Activated naive CD4-positive, alpha-beta T cell treated with anti-CD3 and anti-CD28 coated beads, Interleukin-2, amount 50 U/mL, for 72 hours (primary cell): ENCODE results near the gene RNF41. TPM values are rescaled to one million over a fixed set of nuclear protein-coding genes. Genes with fewer than 3 reads are reported as not detected.

ENCODE experiments used
- ATAC-seq, 2 donors: fragments of 150-1000 bp; cut with Tn5 transposase; 2 replicates each; pipeline ENCODE4 v1.10.0; 2021; ENCODE audit warnings: mild to moderate bottlenecking in 2 of 2, moderate library complexity in 2 of 2
- DNase-seq, 2 donors: peaks; one replicate each; pipeline ENCODE4 v3.0.0; 2021 to 2022; ENCODE audit warnings: low spot score in 2 of 2
- H3K27ac Mint-ChIP-seq, 2 donors: one replicate each; pipeline ENCODE4 v1.8.0; 2022; ENCODE audit warnings: mild to moderate bottlenecking in 2 of 2, mixed read lengths in 2 of 2
- H3K36me3 Mint-ChIP-seq, 2 donors: one replicate each; pipeline ENCODE4 v1.8.0; 2022; ENCODE audit warnings: mixed read lengths in 2 of 2
- H3K9me3 Mint-ChIP-seq, 2 donors: one replicate each; pipeline ENCODE4 v1.8.0; 2022; ENCODE audit warnings: mixed read lengths in 2 of 2
- total RNA-seq, 2 donors: library from RNA; stranded (reverse); gene quantifications; one replicate each; pipeline ENCODE4 v1.2.3, GENCODE V29; 2022

RNF41 gene
- total RNA-seq, 2 donors from 2014 or later: 33.4 to 39.0 TPM

DNA sequence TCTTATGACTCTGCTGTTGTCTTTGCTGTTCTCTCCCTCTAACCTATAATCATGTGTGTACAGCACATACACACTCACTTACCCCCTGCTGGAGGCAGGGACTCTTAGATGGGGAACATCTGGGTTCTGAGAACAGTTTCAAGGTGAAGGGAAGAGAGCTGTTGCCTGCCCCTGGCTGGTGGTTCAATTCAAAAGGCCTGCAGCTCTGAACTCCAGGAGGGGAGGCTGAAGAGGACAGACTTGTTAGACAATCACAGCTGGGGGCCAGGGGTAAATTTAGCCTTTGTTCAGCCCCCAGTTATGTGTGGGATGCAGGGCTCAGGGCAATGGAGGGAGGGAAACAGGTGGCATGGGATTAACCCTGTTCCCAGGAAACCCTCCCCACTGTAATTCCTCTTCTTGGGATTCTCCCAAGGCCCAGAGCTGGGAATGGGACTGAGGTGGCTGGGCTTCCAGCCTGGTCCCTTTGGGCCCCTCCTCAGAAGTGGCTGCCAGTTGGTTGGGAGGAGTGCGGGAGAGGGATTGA is 67.4 kb downstream of the RNF41 start:
- H3K9me3 Mint-ChIP-seq: no peaks in the 10 kb centered on the region
- H3K27ac Mint-ChIP-seq: no peak overlapping the region
- DNase-seq: no peak
- H3K36me3 Mint-ChIP-seq: peaks cover 19 to 42% of the 10 kb centered on the region in 2 donors
- ATAC-seq: no peak

DNA sequence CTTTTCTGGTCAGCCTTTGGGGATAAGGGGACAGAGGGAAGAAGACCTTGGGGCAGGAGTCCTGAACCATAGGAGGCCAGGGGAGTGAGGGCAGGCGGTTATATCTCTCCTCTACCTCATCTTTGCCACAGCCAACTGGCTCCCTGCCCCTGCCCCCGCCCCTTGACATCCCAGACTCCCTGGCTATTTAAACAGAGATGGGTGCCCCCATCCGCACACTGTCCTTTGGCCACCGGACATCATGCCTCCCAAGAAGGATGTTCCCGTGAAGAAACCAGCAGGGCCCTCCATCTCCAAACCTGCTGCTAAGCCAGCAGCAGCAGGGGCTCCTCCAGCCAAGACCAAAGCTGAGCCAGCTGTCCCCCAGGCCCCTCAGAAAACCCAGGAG is 68.0 kb downstream of the RNF41 start:
- DNase-seq: no peak
- H3K36me3 Mint-ChIP-seq: peaks cover 12 to 36% of the 10 kb centered on the region in 2 donors
- ATAC-seq: no peak
- peak overlapping the region in 1 of 2 donors; percentile 98 for H3K27ac Mint-ChIP-seq
- H3K9me3 Mint-ChIP-seq: no peaks in the 10 kb centered on the region

DNA sequence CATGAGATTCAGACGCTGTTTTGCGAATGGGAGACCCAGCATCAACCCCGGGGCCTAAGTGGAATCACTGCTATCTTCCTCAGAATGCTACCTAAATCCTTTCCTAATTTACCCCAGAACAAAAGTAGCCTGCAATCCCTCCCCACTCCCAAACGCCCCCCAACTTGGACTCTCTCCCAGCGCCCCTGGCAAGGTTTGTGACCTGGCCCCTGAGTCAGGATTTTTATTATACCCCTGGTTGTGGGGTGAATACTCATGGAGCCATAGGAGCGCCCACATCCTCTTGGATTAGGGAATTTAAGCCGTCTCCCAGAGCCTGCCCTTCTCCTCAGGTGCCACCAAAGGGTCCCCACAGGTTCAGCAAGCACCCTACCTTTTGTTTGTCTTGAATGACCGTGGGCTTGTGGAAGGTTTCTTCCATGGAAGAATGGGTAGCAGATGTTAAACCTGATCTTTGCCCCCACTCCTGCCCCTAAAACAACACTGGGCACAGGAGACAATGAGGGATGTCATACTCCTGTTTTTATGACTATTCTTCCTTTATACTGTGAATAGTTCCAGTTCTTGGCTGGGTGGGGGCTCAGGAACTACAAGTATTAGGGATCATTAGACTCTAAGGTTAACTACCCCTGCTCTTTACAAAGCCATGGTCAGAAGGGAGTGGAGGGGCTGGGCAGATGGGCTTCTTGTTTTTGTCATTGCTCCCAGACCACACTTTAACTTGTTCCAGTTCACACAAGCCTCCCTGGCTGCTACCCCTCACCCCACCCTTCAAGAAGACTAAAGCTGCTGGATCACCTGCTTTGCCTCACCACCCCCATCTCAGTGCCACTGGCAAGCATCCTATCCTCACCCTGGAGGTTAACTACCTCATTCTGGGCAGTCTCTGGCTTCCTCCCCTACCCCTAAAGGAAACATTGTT is 68.7 kb downstream of the RNF41 start:
- H3K36me3 Mint-ChIP-seq: peaks cover 6 to 29% of the 10 kb centered on the region in 2 donors
- H3K9me3 Mint-ChIP-seq: no peaks in the 10 kb centered on the region
- no peak for ATAC-seq
- peak overlapping the region; percentile 96 to 98 for H3K27ac Mint-ChIP-seq
- no peak for DNase-seq

Other genes starting within 250 kb of the RNF41 start
- gene RAB5B, start 247.8 kb downstream of the RNF41 start, total RNA-seq: 10 to 100 TPM; 43.1 to 51.8 TPM
- gene SUOX, start 224.6 kb downstream of the RNF41 start, total RNA-seq: 10 to 100 TPM in 1 of 2 donors, 1 to 10 TPM in 1; 5.7 to 15.5 TPM
- gene IKZF4, start 200.9 kb downstream of the RNF41 start, total RNA-seq: 10 to 100 TPM; 17.0 to 19.5 TPM
- 10 to 100 TPM; 47.4 to 49.0 TPM for gene RPS26, start 180.0 kb downstream of the RNF41 start, total RNA-seq
- under 1 TPM; 0.25 to 0.34 TPM for gene ERBB3, start 141.8 kb downstream of the RNF41 start, total RNA-seq
- gene PA2G4, start 117.4 kb downstream of the RNF41 start, total RNA-seq: 100 to 1,000 TPM; 224 to 356 TPM
- gene RPL41, start 105.3 kb downstream of the RNF41 start, total RNA-seq: 1,000 to 10,000 TPM; 5,050 to 5,339 TPM
- 10 to 100 TPM in 1 of 2 donors, 1 to 10 TPM in 1; 7.1 to 15.0 TPM for gene ZC3H10, start 103.7 kb downstream of the RNF41 start, total RNA-seq
- gene ESYT1, start 93.7 kb downstream of the RNF41 start, total RNA-seq: 100 to 1,000 TPM; 159 to 197 TPM
- gene MYL6B, start 69.3 kb downstream of the RNF41 start, total RNA-seq: 100 to 1,000 TPM in 1 of 2 donors, 10 to 100 TPM in 1; 99.7 to 112 TPM
- 1,000 to 10,000 TPM; 1,014 to 1,193 TPM for gene MYL6, start 63.6 kb downstream of the RNF41 start, total RNA-seq
- gene SMARCC2, start 32.4 kb downstream of the RNF41 start, total RNA-seq: 100 to 1,000 TPM; 101 to 123 TPM
- gene NABP2, start 2.4 kb upstream of the RNF41 start, total RNA-seq: 10 to 100 TPM; 60.7 to 90.5 TPM
- 1 to 10 TPM in 1 of 2 donors, under 1 TPM in 1; 0.51 to 2.0 TPM for gene SLC39A5, start 8.1 kb upstream of the RNF41 start, total RNA-seq
- 10 to 100 TPM; 26.4 to 35.8 TPM for gene ANKRD52, start 36.5 kb upstream of the RNF41 start, total RNA-seq
- 1 to 10 TPM; 5.2 to 6.3 TPM for gene COQ10A, start 45.0 kb upstream of the RNF41 start, total RNA-seq
- gene CS, start 78.4 kb upstream of the RNF41 start, total RNA-seq: 100 to 1,000 TPM; 319 to 351 TPM
- gene CNPY2, start 94.1 kb upstream of the RNF41 start, total RNA-seq: 100 to 1,000 TPM in 1 of 2 donors, 10 to 100 TPM in 1; 58.2 to 112 TPM
- gene PAN2, start 112.1 kb upstream of the RNF41 start, total RNA-seq: 10 to 100 TPM; 54.0 to 71.4 TPM
- 10 to 100 TPM in 1 of 2 donors, 1 to 10 TPM in 1; 9.6 to 20.9 TPM for gene IL23A, start 117.0 kb upstream of the RNF41 start, total RNA-seq
- 100 to 1,000 TPM; 170 to 172 TPM for gene STAT2, start 138.2 kb upstream of the RNF41 start, total RNA-seq
- not detected for gene APOF, start 140.9 kb upstream of the RNF41 start, total RNA-seq
- 10 to 100 TPM; 60.4 to 61.6 TPM for gene TIMELESS, start 227.5 kb upstream of the RNF41 start, total RNA-seq
- gene MIP, start 232.7 kb upstream of the RNF41 start, total RNA-seq: not detected
- 1 to 10 TPM; 3.4 to 3.9 TPM for gene SPRYD4, start 246.7 kb upstream of the RNF41 start, total RNA-seq